Measurements from ENCODE around the gene NCOA7. TPM values are rescaled to one million over a fixed set of nuclear protein-coding genes. Genes with fewer than 3 reads are reported as not detected.

The NCOA7 gene
- total RNA-seq, 1 experiment from 2014 or later, result 13.8 TPM

GRCh38 chr6:125939791-125940190, 149.0 kb downstream of the NCOA7 start:
- Histone ChIP-seq H3K27ac (ENCODE audit: low read depth, low read length) (no peak overlapping the region), H3K4me1 (ENCODE audit: control insufficient read depth in 1 of 2, insufficient read depth in 2 of 2, low read length in 2 of 2) (no peaks in the 10 kb centered on the region), H4K20me1 (ENCODE audit: insufficient read depth) (no peaks in the 10 kb centered on the region), H3K27me3 (ENCODE audit: insufficient read depth, low read length) (no peaks in the 10 kb centered on the region), H3K36me3 (ENCODE audit: control insufficient read depth in 1 of 2, insufficient read depth in 2 of 2, low read length in 2 of 2) (no peaks in the 10 kb centered on the region), H3K4me3 (replicated peaks in 1 of 2; ENCODE audit: low read depth in 1 of 2, low read length in 2 of 2) (no peak overlapping the region), H3K9me2 (ENCODE audit: insufficient read depth) (no peaks in the 10 kb centered on the region), H3K4me2 (ENCODE audit: low read length) (no peak overlapping the region), H2AFZ (ENCODE audit: low read depth, low read length, poor library complexity, severe bottlenecking) (no peak overlapping the region), H3K79me2 (ENCODE audit: insufficient read depth, low read length) (no peaks in the 10 kb centered on the region), H3K9ac (ENCODE audit: low read length) (no peak overlapping the region), H3K9me3 (ENCODE audit: control insufficient read depth in 1 of 2, insufficient read depth in 1 of 2, low read depth in 1 of 2, low read length in 2 of 2) (no peaks in the 10 kb centered on the region)
- TF ChIP-seq CBX3 (IDR thresholded peaks at IDR 0.05; ENCODE audit: low read depth), result no peak
- TF ChIP-seq SRF (IDR thresholded peaks at IDR 0.05; ENCODE audit: low read depth), result no peak
- TF ChIP-seq MAX (IDR thresholded peaks at IDR 0.05), result no peak
- TF ChIP-seq POLR2A (IDR thresholded peaks at IDR 0.05; ENCODE audit: borderline replicate concordance, extremely low read depth, insufficient read depth, insufficient read length), result no peak
- TF ChIP-seq, protein P1, sequence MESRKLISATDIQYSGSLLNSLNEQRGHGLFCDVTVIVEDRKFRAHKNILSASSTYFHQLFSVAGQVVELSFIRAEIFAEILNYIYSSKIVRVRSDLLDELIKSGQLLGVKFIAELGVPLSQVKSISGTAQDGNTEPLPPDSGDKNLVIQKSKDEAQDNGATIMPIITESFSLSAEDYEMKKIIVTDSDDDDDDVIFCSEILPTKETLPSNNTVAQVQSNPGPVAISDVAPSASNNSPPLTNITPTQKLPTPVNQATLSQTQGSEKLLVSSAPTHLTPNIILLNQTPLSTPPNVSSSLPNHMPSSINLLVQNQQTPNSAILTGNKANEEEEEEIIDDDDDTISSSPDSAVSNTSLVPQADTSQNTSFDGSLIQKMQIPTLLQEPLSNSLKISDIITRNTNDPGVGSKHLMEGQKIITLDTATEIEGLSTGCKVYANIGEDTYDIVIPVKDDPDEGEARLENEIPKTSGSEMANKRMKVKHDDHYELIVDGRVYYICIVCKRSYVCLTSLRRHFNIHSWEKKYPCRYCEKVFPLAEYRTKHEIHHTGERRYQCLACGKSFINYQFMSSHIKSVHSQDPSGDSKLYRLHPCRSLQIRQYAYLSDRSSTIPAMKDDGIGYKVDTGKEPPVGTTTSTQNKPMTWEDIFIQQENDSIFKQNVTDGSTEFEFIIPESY (IDR thresholded peaks at IDR 0.05; ENCODE audit: extremely low read depth, insufficient replicate concordance, low read length), result no peak
- TF ChIP-seq EZH2 (IDR thresholded peaks at IDR 0.05), result no peak
- TF ChIP-seq FOSL1 (IDR thresholded peaks at IDR 0.05; ENCODE audit: low read depth), result no peak
- TF ChIP-seq EZH2phosphoT487 (IDR thresholded peaks at IDR 0.05; ENCODE audit: borderline replicate concordance), result no peak
- TF ChIP-seq ZNF274 (IDR thresholded peaks at IDR 0.05; ENCODE audit: low read depth, low read length), result no peak
- no peak for TF ChIP-seq CTCF (IDR thresholded peaks at IDR 0.05 in 2 of 3, conservative IDR thresholded peaks at IDR 0.05 in 1 of 3; ENCODE audit: borderline replicate concordance in 1 of 3, insufficient read depth in 1 of 3, low read depth in 2 of 3, low read length in 2 of 3)
- TF ChIP-seq TCF7L2 (IDR thresholded peaks at IDR 0.05; ENCODE audit: borderline replicate concordance, extremely low read depth, insufficient read depth, insufficient read length), result no peak
- intact Hi-C loops (cut with micrococcal nuclease), result no loop called here
- DNase-seq (ENCODE audit: low read depth, low spot score) (no peak), ATAC-seq (no peak)
- CTCF ChIA-PET, result interaction anchor here (1.1 to 1.6 kb wide), 2 partner anchors 13 to 16 kb away, joined by 3 to 4 read pairs; partner anchors contain the start of gene HINT3
- POLR2A ChIA-PET, result no interaction called here
- RAD21 ChIA-PET (ENCODE audit: low non-redundant PET in 1 of 2, low total read pairs in 2 of 2, uncharacterized antibody in 2 of 2, unreplicated experiment in 2 of 2), result no interaction called here
- BruUV-seq (replicated peaks), result no TSS peak
